Liver (tissue), 9 donors: ENCODE data around the gene CDCA4. TPM values are rescaled to one million over a fixed set of nuclear protein-coding genes. Genes with fewer than 3 reads are reported as not detected.

Source experiments
- DNase-seq: peaks from one replicate; pipeline ENCODE4 v3.0.0-alpha.2; 2017; ENCODE audit warnings: low spot score
- H3K27ac ChIP-seq, 2 donors: one replicate each; pipeline ENCODE4 v1.7.0; 2013; ENCODE audit warnings: inconsistent platforms in 2 of 2, low read length in 2 of 2, control low read depth in 1 of 2, low read depth in 1 of 2, mild to moderate bottlenecking in 1 of 2
- H3K27me3 ChIP-seq, 4 donors: one replicate each; pipeline versions ENCODE4 v1.6.1 to v1.7.0; 2013; ENCODE audit warnings: low read length in 3 of 4, inconsistent platforms in 1 of 4, mild to moderate bottlenecking in 1 of 4, moderate library complexity in 1 of 4; ENCODE audit not compliant: control insufficient read depth in 4 of 4, insufficient read depth in 4 of 4
- H3K36me3 ChIP-seq, 4 donors: one replicate each; pipeline versions ENCODE4 v1.6.1 to v1.7.0; 2013; ENCODE audit warnings: low read length in 3 of 4, mild to moderate bottlenecking in 3 of 4, low read depth in 1 of 4, moderate library complexity in 1 of 4; ENCODE audit not compliant: control insufficient read depth in 4 of 4, insufficient read depth in 3 of 4
- H3K4me1 ChIP-seq, 4 donors: one replicate each; pipeline versions ENCODE4 v1.6.1 to v1.7.0; 2013; ENCODE audit warnings: low read length in 3 of 4, mild to moderate bottlenecking in 3 of 4, moderate library complexity in 1 of 4; ENCODE audit not compliant: control insufficient read depth in 4 of 4, insufficient read depth in 4 of 4
- H3K4me3 ChIP-seq, 3 donors: one replicate each; pipeline versions ENCODE4 v1.6.1 to v1.7.0; 2013; ENCODE audit warnings: low read length in 3 of 3, control low read depth in 1 of 3, low read depth in 1 of 3, mild to moderate bottlenecking in 1 of 3
- H3K9ac ChIP-seq, 2 donors: one replicate each; pipeline ENCODE4 v1.7.0; 2013; ENCODE audit warnings: low read length in 2 of 2, mild to moderate bottlenecking in 2 of 2, moderate library complexity in 2 of 2, control low read depth in 1 of 2, low read depth in 1 of 2
- H3K9me3 ChIP-seq, 4 donors: one replicate each; pipeline versions ENCODE4 v1.6.1 to v1.7.0; 2013; ENCODE audit warnings: low read length in 3 of 4; ENCODE audit not compliant: control insufficient read depth in 4 of 4
- ATF3 ChIP-seq: IDR thresholded peaks from 2 replicates; pipeline ENCODE4 v1.6.1; 2016; ENCODE audit warnings: antibody characterized with exemption
- CTCF ChIP-seq: fragments of 150-350 bp; IDR thresholded peaks from 2 replicates; pipeline ENCODE4 v1.5.1; 2017; ENCODE audit warnings: improper control_type of control experiment, low read depth, low read length; ENCODE audit not compliant: missing input control
- EGR1 ChIP-seq, 2 donors: IDR thresholded peaks; 2 replicates each; pipeline ENCODE4 v1.6.1; 2016 to 2018; ENCODE audit warnings: antibody characterized with exemption in 2 of 2, low read depth in 2 of 2
- FOXA1 ChIP-seq: IDR thresholded peaks from 2 replicates; pipeline ENCODE4 v1.6.1; 2016; ENCODE audit warnings: antibody characterized with exemption
- FOXA2 ChIP-seq: IDR thresholded peaks from 2 replicates; pipeline ENCODE4 v1.6.1; 2016; ENCODE audit warnings: antibody characterized with exemption
- GABPA ChIP-seq, 2 donors: IDR thresholded peaks in 1 of 2; conservative IDR thresholded peaks in 1 of 2; 2 replicates each; pipeline ENCODE4 v1.6.1; 2016; ENCODE audit warnings: antibody characterized with exemption in 2 of 2, mild to moderate bottlenecking in 1 of 2, moderate library complexity in 1 of 2
- HNF4A ChIP-seq, 2 donors: conservative IDR thresholded peaks; 2 replicates each; pipeline ENCODE4 v1.6.1; 2016; ENCODE audit warnings: antibody characterized with exemption in 2 of 2, mild to moderate bottlenecking in 2 of 2
- HNF4G ChIP-seq: IDR thresholded peaks from 2 replicates; pipeline ENCODE4 v1.6.1; 2016; ENCODE audit warnings: antibody characterized with exemption
- JUND ChIP-seq, 2 donors: IDR thresholded peaks; 2 replicates each; pipeline ENCODE4 v1.6.1; 2016; ENCODE audit warnings: antibody characterized with exemption in 2 of 2
- NR2F2 ChIP-seq: IDR thresholded peaks from 2 replicates; pipeline ENCODE4 v1.6.1; 2016; ENCODE audit warnings: antibody characterized with exemption
- REST ChIP-seq: IDR thresholded peaks from 2 replicates; pipeline ENCODE4 v1.6.1; 2016; ENCODE audit warnings: antibody characterized with exemption, mild to moderate bottlenecking
- RXRA ChIP-seq, 2 donors: IDR thresholded peaks; 2 replicates each; pipeline ENCODE4 v1.6.1; 2017 to 2018; ENCODE audit warnings: antibody characterized with exemption in 2 of 2, mild to moderate bottlenecking in 1 of 2
- SP1 ChIP-seq: IDR thresholded peaks from 2 replicates; pipeline ENCODE4 v1.6.1; 2018; ENCODE audit warnings: antibody characterized with exemption, mild to moderate bottlenecking
- TAF1 ChIP-seq: conservative IDR thresholded peaks from 2 replicates; pipeline ENCODE4 v1.6.1; 2016; ENCODE audit warnings: antibody characterized with exemption, mild to moderate bottlenecking
- YY1 ChIP-seq: IDR thresholded peaks from 2 replicates; pipeline ENCODE4 v1.6.1; 2016; ENCODE audit warnings: antibody characterized with exemption, mild to moderate bottlenecking
- WGBS: extraction: QIAGEN DNeasy Blood & Tissue Kit; methylation state at CpG from one replicate; pipeline ENCODE4 v1.1.7; 2013; 5-methylcytosine and 5-hydroxymethylcytosine counted together
- polyA plus RNA-seq, 2 donors: library from polyadenylated mRNA; stranded (reverse) in 1 of 2; unstranded in 1 of 2; fragments of 200-250 nt in 1 of 2; fragments of >200 nt in 1 of 2; fragmentation: Nextera tagmentation in 1 of 2; extraction: Ambion mirVana in 1 of 2; gene quantifications; one replicate each; pipeline versions ENCODE4 v1.2.1 to v1.2.3, GENCODE V29; 2013 to 2015
- total RNA-seq, 2 donors: library from RNA; depleted of rRNA; stranded (reverse); fragments of >200 nt; gene quantifications; one replicate each; pipeline ENCODE4 v1.2.3, GENCODE V29; 2014
- TF ChIP-seq, protein P1 (sequence below): IDR thresholded peaks from 2 replicates; pipeline ENCODE4 v1.6.1; 2016; ENCODE audit warnings: antibody characterized with exemption
- donor health status: healthy.
- donor health status: healthy.
- donor health status: healthy.
- donor health status: healthy.
- donor health status: healthy.

Gene CDCA4
- total and polyA plus RNA-seq, 4 donors, result 1.2 to 34.5 (median 2.7) TPM

GRCh38 chr14:104975481-104976197 lies 45.2 kb downstream of the CDCA4 start:
- no peak for DNase-seq
- Histone ChIP-seq H3K9ac (no peak overlapping the region), H3K4me1 (peaks cover 6 to 31% (median 21%) of the 10 kb centered on the region in 4 donors), H3K27ac (no peak overlapping the region), H3K9me3 (no peaks in the 10 kb centered on the region), H3K27me3 (no peaks in the 10 kb centered on the region), H3K36me3 (no peaks in the 10 kb centered on the region), H3K4me3 (no peak overlapping the region)
- no peak for TF ChIP-seq REST
- no peak for TF ChIP-seq HNF4G
- TF ChIP-seq GABPA (IDR thresholded peaks at IDR 0.05 in 1 of 2, conservative IDR thresholded peaks at IDR 0.05 in 1 of 2), result no peak
- no peak for TF ChIP-seq FOXA1
- no peak for TF ChIP-seq JUND (IDR thresholded peaks at IDR 0.05)
- WGBS, result 48% methylated on average over 21 of the region's 21 CpGs

- Histone ChIP-seq H3K9ac (no peak overlapping the region), H3K36me3 (no peaks in the 10 kb centered on the region), H3K27me3 (no peaks in the 10 kb centered on the region), H3K4me3 (no peak overlapping the region), H3K9me3 (no peaks in the 10 kb centered on the region), H3K27ac (no peak overlapping the region), H3K4me1 (peaks cover 6 to 26% (median 17%) of the 10 kb centered on the region in 4 donors)
- no peak for DNase-seq
- TF ChIP-seq FOXA2, result no peak
- no peak for TF ChIP-seq CTCF
- no peak for TF ChIP-seq FOXA1
- TF ChIP-seq TAF1, result no peak
- TF ChIP-seq, protein P1, sequence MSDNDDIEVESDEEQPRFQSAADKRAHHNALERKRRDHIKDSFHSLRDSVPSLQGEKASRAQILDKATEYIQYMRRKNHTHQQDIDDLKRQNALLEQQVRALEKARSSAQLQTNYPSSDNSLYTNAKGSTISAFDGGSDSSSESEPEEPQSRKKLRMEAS, result no peak
- TF ChIP-seq ATF3, result no peak
- no peak for TF ChIP-seq HNF4A (conservative IDR thresholded peaks at IDR 0.05)
- no peak for TF ChIP-seq JUND (IDR thresholded peaks at IDR 0.05)
- TF ChIP-seq RXRA (IDR thresholded peaks at IDR 0.05), result no peak
- no peak for TF ChIP-seq NR2F2
- TF ChIP-seq EGR1 (IDR thresholded peaks at IDR 0.05; ENCODE audit: low read depth in 2 of 2), result no peak
- no peak for TF ChIP-seq YY1
- TF ChIP-seq REST, result no peak
- TF ChIP-seq HNF4G, result no peak
- TF ChIP-seq GABPA (IDR thresholded peaks at IDR 0.05 in 1 of 2, conservative IDR thresholded peaks at IDR 0.05 in 1 of 2), result no peak
- TF ChIP-seq SP1, result no peak
- WGBS, result 95% methylated on average over 14 of the region's 14 CpGs
These were observed 46.1 kb downstream of the CDCA4 start for GRCh38 chr14:104974665-104975390.
